ENCODE data around the gene NUDCD3.
"Not testable (repeated sequence)": the region's sequence is repeated elsewhere in the genome, so short reads cannot be mapped to it uniquely, and the experiment has no call there.

The NUDCD3 gene

DNA sequence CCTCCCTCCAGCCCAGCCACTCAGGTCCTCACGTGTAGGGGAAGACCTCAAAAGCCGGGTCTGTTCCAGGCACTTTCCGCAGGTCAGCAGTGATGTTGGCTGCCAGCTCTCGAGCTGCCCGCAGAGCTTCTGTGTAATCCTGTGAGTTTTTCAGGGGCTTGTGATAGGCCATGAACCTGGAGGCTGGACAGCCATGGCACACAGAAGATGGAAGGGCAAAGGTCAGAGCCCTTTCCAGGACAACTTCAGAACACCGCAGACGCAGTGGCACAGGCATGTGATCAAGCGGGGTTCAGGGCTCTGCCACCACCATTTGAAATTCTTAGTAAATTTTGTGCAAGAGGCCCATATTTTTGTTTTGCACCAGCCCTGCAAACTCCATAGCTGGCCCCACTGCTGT is 26.7 kb upstream of the NUDCD3 start:
- no peak for DNase-seq

DNA sequence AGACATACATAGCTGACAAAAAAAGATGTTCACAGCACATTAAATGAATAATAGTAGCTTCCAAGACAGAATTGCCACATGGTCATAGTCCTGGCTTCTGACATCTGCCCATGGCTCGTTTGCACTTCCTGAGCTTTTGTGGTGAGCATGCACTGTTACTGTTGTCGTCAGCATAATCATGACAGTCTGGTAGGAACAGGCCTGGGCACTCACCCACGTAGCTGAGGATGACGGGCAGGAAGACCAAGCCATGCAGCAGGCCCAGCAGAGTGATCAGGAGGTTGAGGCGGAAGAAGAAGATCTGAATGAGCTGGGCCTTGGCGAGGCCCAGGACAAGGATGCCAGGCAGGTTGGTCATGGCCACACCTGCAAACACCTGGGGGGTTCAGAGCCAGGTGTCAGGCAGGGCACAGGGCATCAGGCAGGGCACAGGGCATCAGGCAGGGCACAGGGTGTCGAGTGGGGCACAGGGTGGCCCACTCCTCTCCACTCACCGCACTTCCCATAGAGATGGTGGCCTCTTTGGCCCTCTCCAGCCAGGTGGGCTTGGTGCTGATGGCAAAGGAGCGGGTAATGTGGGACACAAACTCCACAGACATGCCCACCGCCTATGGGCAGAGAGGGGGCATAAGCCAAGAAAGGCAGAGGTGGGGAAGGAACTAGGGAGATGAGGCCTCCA is 25.3 kb upstream of the NUDCD3 start:
- DNase-seq: no peak

DNA sequence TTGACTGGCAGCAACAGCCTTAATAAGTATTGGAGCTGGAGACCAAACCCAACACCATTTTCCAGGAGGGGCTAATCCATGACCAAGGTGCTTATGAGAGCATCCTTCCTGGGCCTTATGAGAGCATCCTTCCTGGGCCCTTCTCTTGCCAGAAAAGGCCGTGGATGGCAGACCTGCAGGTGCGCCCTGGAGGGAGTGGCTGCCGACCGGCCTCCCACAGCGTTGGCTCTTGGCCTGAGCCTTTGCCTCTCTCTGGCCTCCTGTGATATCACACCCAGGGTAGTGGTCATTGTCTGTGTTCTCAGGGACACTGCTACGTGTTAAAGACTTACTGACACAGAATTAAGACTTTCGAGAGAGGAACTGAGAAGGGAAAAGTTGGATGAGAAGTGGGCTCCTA is 22.3 kb upstream of the NUDCD3 start:
- no peak for DNase-seq

DNA sequence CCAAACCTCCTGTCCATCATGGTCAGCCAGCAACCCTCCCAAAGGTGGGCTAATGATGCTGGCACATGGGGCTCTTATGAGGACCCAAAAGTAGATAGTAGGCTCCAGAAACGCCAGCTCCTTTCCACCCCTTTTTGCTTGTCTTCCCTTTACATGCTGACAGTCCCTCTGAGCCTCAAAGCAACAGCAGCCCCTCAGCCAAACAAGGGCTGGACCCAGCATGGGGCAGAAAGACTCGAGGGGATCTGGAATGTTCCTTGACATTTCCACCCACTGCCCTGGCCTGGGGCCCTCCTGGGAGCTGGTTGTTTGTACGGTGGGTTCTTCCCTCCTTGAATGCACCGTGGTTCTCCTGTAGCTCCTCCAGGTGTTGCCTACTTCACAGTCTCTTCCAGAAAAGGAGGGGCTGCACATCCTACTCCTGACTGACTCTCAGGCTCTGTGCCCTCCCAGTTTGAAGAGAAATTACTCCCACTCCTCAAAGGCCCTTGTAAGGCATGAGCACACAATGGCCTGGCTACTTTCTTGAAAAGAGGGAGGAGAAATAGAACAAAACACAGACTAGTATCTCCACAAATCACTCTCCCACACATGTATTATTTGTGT is 21.5 kb upstream of the NUDCD3 start:
- no peak for DNase-seq

DNA sequence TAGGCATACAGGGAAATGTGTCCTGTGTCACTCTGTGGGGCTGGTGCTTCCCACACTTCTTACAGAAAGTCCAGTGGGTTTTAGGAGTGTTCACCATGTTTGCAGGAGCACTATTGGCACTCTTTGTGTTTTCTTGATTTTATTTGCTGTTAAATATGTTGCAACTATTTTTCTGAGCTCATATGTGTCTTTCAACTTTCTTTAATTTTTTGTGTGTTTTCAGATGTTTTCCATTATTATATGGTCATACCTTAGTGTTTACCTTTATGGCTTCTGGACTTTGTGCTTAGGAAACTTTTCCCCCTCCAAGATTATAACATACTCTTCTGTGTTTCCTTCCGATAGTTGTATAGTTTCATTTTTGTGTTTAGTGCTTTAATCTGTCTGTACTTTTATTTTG is 20.8 kb upstream of the NUDCD3 start:
- no peak for DNase-seq

DNA sequence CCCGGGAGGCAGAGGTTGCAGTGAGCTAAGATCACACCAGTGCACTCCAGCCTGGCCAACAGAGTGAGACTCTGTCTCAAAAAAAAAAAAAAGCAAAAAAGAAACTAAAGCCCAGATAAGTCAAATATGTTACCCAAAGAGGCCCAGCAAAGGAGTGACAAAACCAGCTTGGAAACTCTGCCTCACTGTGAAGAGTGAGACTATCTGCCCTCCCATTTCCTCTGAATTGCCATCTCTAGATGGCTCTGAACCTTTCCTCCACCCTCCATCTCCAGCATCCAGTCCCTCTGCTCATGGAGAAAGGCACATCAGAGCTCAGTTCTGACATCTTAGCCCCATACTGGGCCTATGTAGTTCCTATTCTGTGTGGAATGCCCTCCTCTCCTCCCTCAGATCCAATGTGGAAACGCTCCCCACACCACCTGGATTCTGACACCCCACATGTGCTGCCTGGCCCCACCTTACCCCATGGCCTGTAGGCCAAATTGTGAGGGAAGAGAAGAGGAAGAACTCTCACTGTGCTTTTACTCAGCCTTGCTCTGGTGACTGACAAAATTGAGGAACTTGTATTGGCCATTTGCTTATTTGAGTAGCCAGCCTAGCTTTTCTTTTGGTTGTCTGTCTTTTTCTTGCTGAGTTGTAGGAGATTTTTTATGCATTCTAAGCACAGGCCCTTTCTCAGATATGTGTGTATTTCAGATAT is 18.0 kb upstream of the NUDCD3 start:
- no peak for DNase-seq

DNA sequence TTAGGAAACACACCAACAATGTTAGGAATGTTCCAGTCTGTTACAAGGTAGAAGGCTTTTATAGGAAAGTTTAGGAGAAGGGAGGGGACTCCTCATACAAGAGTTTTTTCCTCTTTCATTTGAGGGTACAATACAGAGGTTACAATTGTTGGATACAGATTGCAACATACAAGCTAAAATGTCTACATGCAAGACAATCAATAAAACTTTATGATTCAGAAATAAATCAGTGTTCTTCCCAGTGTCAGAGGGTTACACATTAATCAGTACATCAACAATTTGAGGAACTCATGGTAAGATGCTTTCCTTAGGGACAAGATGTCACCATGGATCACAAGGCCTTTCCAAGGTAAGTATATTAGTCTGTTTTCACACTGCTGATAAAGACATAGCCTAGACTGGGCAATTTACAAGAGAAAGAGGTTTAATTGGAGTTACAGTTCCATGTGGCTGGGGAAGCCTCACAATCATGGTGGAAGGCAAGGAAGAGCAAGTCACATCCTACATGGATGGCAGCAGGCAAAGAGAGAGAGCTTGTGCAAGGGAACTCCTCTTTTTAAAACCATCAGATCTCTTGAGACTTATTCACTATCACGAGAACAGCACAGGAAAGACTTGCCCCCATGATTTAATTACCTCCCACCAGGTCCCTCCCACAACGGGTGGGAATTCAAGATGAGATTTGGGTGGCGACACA is 16.3 kb upstream of the NUDCD3 start:
- not testable (repeated sequence) for DNase-seq

DNA sequence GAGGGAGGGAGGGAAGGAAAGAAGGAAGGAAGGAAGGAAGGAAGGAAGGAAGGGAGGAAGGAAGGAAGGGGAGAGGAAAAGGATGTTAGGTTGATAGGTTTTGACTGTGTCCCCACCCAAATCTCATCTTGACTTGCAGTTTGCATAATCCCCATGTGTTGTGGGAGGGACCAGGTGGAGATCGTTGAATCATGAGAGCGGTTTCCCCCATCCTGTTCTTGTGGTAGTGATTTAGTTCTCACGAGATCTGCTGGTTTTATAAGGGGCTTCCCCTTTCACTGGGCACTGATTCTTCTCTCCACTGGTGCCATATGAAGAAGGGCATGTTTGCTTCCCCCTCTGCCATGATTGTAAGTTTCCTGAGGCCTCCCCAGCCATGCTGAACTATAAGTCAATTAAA is 15.1 kb upstream of the NUDCD3 start:
- DNase-seq: no peak

DNA sequence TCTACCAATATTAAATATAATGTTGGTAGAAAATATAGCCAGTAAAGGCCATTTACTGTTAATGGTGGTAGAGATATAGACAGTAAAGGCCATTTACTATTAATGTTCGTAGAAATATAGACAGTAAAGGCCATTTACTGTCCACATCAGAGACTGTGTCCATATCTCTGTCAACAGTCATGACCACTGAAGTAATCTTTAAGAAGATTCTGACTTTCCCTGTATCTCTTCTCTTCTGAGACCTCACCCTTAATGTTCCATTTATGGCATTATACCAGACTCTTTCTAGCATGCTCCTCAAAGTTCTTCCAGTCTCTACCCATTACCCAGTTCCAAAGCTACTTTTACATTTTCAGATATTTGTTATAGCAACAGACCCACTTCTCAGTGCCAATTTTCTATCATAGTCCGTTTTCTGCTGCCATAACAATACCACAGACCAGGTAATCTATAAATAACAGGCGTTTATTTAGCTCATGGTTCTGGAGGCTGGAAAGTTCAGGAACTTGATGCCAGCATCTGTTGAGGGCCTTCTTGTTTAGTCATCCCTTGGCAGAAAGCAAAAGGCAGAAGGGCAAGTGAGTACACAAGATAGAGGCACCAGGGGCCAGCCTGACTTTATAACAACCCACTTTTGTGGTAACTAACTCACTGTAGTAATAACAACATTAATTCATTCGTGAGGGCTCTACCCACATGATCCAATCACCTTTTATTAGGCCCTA is 7.9 kb upstream of the NUDCD3 start:
- DNase-seq: no peak

DNA sequence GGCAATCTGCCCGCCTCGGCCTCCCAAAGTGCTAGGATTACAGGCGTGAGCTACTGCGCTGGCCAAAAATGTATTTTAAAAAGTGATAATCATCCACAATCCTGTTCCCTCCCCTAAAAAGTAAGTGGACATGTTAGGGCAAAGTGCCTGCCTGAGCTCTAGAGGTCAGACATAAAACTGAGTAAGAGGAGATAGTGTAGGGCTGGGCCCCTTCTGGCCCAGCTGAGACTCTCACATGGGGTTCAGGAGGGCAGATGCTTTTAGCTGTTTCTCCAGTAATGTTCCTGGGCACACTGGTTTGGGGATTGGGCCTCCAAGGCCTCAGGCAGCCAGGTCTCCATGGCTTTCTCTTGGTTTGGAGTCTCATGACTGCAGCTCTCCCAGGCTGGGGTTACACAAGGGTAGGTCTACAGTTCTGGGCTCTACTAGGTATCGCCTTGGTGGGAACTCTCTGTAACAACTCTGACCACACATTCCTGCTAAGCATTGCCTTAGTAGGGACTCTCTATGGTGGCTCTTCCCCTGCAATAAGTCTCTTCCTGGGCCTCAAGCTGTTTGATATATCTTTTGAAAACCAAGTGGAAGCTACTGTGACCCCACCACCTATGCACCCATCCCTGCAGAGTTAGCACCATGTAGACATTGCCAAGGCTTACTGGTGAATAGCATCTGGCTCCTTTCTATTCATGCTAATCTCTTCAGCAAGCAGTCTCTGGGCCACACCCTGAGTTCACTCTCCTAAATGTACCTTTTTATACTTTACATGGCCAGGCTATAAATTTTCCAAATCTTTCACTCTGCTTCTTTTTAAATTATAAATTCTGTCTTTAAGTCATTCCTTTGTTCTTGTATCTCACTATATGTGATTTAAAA is 6.9 kb upstream of the NUDCD3 start:
- no peak for DNase-seq

DNA sequence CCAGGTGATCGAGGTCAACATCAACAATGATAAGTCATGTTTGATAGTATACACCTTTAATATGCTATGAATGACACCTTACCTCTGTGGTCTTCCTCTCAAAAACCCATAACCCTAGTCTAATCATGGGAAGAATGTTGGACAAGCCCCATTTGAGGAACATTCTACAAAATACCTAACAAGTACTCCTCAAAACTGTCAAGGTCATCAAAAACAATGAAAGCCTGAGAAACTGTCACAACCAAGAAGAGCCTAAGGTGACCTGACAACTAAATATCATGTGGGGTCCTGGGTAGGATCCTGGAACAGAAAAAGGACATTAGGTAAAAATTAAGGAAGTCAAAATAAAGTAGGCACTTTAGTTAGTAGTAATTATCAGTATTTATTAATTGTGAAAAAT is 5.9 kb upstream of the NUDCD3 start:
- DNase-seq: no peak

DNA sequence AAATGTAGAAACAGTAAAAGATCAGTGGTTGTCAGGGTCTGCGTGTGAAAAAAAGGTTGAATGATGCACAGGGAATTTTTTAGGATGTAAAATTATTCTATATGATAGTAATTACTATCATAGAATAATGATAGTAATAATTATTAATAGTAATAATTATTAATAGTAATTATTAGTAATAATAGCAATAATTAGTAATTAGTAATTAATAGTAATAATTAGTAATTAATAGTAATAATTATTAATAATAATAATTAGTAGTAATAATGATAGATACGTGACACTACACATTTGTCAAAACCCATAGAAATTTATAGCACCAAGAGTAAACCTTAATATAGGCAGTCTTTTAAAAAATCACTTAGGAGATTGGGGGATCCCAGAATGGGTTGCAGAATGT is 4.5 kb upstream of the NUDCD3 start:
- DNase-seq: no peak

DNA sequence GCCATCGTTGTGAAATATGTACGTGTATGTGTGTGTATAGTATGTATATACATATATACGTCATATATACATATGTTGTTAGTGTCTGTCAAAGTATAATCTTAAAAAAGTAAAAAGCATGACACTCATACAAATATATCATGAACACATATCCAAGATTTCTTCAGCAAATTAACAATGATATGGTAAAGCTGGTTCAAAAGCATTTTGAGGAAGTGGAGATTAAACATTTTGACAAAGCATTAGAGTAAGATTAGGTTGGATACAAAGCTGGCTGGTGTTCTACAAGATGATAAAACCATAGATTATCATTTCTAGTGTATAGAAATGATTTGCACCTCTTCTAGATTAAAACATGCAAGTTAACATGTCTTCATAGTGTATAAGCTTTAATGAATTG is 771 bp upstream of the NUDCD3 start:
- no peak for DNase-seq

DNA sequence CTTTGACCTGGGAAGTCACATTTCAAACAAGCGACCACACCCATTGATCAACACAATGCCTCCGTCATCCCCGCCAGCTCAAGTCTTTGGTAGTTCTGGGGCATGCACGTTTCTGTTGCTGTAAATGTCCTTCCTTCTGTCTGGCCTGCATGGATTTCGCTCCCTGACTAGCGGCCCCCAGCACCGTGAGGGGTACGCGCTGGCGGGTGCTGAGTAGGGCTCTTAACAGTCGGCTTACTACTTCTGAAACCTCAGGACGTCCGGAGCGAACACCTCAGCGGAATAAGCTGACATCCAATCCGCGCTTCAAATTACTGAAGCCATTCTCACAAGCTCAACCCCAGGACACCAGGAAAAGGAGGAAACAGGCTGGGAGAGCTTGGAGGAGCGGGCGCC is 505 bp downstream of the NUDCD3 start:
- no peak for DNase-seq

DNA sequence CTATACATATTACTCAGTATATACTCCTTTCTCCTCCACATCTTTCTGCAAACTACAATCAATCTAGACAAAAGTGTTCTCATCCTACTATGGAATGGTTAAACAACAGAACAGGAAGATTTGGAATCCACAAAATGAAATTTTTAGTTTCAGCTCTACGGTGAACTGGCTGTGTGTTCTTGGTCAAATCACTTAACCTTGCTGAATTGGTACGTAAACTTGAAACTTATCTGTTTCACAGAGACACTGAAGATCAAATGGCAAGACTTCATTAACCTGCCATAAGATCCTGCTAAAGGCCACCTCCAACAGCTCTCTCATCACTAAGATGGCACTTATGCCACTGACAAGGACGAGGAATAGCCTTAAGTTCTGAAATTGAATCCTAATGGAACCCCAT is 1.5 kb downstream of the NUDCD3 start:
- DNase-seq: no peak

DNA sequence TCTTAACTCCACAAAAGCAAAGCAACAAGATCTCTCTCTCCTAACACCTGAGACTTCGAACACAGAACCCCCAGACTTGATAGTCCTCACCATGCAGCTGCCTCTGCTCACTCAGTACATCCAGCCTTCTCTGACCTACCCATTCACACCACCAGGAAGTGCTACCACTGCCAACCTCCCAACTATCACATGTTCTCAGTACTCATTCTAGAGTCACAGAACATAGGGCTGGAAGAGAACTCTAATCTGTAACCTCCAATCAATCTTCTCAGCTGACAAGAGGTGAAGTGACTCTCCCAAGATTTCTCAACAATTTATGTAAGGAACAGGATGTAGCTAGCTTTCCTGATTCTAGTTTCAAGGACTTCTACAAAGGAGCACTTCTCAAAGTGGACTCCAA is 3.8 kb downstream of the NUDCD3 start:
- DNase-seq: no peak

DNA sequence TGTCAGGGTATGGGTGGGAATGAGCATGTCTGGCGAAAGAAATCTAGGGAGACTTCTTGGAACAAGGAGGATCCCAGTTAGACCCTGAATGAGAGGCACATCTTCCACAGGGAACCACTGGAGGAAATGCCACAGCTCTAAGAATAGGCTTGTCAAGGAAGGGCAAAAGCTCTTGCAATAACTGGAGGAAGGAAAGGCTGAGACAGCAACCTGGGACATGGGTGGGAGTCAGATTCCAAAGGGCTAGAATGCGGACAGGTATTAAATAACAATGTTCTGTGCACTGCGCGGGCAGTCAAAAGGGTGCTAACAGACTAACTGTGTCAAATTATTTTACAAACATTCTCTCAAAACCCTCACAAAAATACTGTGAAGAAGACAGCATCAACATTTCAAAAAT is 4.5 kb downstream of the NUDCD3 start:
- no peak for DNase-seq

DNA sequence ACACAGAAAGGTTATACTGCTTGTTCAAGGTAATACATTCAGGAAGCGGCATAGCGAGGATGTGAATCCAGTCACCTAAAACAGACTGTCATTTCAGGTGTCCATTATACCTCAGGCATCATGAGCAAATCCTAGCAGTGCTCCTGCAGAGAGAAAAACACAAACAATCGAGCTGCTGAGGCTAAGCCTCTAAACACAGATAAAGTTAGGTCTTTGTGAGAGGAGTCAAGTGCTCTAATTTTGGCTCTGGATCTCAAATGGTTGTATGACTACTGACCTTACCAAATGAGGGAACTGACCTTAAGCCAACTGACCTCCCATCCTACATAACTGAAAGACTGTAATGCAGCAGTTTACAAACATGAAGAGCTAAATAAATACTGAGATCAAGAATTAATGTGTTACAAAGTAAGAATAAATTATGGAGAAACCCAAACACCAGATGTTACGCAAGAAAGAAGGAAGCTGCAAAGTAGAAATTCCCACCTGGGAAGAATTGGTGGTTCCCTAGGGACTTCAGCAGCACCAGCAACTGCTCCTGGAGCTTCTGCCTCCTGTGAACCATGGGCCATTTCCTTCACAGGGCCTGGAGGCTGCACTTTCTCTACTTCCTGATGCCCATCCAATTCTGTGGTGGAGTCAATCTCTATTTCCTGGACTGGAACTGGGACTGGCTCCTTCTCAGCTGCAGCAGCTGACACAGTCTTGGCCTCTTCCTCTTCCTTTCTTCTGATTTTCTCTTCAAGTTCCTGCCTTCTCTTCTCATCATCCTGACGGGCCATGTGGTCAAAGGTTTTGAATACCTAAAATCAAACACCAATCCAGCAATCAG is 5.8 kb downstream of the NUDCD3 start:
- no peak for DNase-seq

DNA sequence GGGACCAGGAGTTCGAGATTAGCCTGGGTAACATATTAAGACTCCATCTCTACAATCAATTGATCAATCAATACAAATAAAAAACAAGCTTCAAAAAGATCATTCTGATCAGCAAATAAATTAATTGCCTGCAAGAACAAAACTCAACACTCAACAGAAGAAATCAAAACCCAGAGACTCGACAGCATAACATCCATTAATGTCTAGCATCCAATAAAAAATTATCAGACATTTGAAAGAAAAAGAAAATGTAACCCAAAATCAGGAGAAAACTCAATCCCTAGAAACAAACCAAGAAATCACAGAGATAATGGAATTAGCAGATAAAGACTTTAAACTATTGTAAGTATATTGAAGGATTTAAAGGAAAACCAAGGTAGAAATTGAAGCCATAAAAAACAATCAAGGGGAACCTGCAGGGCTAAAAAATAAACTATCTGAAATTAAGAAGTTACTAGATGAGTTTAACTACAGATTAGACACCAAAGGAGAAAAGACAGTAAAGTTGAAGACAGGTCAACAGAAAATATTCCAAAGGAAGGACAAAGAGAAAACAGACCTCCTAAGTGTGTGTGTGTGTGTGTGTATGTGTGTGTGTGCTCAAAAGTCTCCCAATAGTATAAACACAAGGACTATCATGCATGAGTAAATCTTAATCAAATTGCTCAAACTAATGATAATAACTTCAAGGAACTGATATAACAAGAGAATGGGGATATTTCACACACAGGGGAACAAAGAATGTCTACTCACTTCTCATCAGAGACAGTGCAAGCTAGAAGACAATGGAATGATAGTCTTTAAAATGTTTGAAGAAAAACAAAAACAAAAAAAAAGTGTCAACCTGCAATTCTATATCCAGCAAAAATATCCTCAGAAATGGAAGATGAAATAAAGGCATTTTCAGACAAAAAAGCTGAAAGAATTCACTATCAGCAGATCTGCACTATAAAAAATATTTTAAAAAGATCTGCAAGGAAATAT is 7.7 kb downstream of the NUDCD3 start:
- no peak for DNase-seq

DNA sequence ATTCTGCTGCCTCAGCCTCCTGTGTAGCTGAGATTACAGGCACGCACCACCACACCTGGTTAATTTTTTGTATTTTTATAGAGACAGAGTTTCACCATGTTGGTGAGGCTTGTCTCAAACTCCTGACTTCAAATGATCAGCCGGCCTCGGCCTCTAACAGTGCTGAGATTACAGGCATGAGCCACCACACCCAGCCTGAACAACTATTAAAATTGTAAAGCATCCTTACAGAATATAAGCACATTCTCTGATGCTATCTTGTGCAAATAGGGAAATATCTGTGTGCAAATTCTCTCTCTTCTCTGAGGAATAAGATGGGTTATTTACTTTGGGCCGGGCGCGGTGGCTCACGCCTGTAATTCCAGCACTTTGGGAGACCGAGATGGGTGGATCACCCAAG is 12.5 kb downstream of the NUDCD3 start:
- no peak for DNase-seq
